Panc1 (cell line): ENCODE measurements around the gene TSC2. TPM values are rescaled to one million over a fixed set of nuclear protein-coding genes. Genes with fewer than 3 reads are reported as not detected.

Experiments
- ATAC-seq: fragments of 200-7000 bp; cut with Tn5 transposase; 2 replicates; pipeline ENCODE4 v1.9.1; 2020; ENCODE audit warnings: mild to moderate bottlenecking, moderate library complexity
- BruUV-seq: library from RNA; stranded (reverse); fragments of 400-500 nt; replicated peaks from 2 replicates; lab custom pipeline; 2021; lab: Mats Ljungman, UMichigan
- CTCF ChIA-PET: fragments of 300-600 bp; sonication (Branson Sonifier 250); formaldehyde crosslinking; loops from one replicate; lab custom pipeline; 2022; ENCODE audit warnings: antibody characterized with exemption; lab: Charles Lee
- POLR2A ChIA-PET: fragments of 300-600 bp; sonication (Branson Sonifier 250); formaldehyde crosslinking; loops from one replicate; lab custom pipeline; 2022; ENCODE audit warnings: antibody characterized with exemption; lab: Charles Lee
- DNase-seq: peaks from one replicate; pipeline ENCODE4 v3.0.0-alpha.2; 2010; ENCODE audit warnings: low read depth, low spot score
- H3K27ac ChIP-seq: 2 replicates; pipeline ENCODE4 v1.5.1; 2011; ENCODE audit warnings: mild to moderate bottlenecking, low read length, inconsistent platforms
- H3K27me3 ChIP-seq: fragments of 200-500 bp; sonication (Bioruptor generic); 2 replicates; pipeline ENCODE4 v1.6.0; 2014; ENCODE audit warnings: low read length, inconsistent platforms; ENCODE audit not compliant: control insufficient read depth, insufficient read depth
- H3K36me3 ChIP-seq: fragments of 200-500 bp; sonication (Bioruptor generic); 2 replicates; pipeline ENCODE4 v1.5.1; 2014; ENCODE audit warnings: inconsistent platforms, mild to moderate bottlenecking, low read length, moderate library complexity; ENCODE audit not compliant: control insufficient read depth, insufficient read depth
- H3K4me1 ChIP-seq: 2 replicates; pipeline ENCODE4 v1.5.1; 2011; ENCODE audit warnings: inconsistent platforms, mild to moderate bottlenecking, low read length, moderate library complexity; ENCODE audit not compliant: control insufficient read depth, insufficient read depth
- H3K4me3 ChIP-seq, 2 experiments: 2 replicates each; pipeline ENCODE4 v1.5.1; 2011 to 2012; ENCODE audit warnings: low read depth in 2 of 2, low read length in 2 of 2, mild to moderate bottlenecking in 2 of 2, inconsistent platforms in 1 of 2, moderate library complexity in 1 of 2
- H3K9me3 ChIP-seq: fragments of 200-500 bp; sonication (Bioruptor generic); 2 replicates; pipeline ENCODE4 v1.5.1; 2014; ENCODE audit warnings: low read depth, mild to moderate bottlenecking, inconsistent platforms, low read length, moderate library complexity; ENCODE audit not compliant: control insufficient read depth, insufficient read depth
- CTCF ChIP-seq: fragments of 450-650 bp; IDR thresholded peaks from 2 replicates; pipeline ENCODE4 v1.5.1; 2017; ENCODE audit warnings: mild to moderate bottlenecking
- POLR2AphosphoS5 ChIP-seq: IDR thresholded peaks from 2 replicates; pipeline ENCODE4 v1.6.1; 2012; ENCODE audit warnings: mild to moderate bottlenecking, low read depth, low read length, moderate library complexity
- REST ChIP-seq, 2 experiments: IDR thresholded peaks; 2 replicates each; pipeline ENCODE4 v1.6.1; 2011 to 2012; ENCODE audit warnings: low read depth in 2 of 2, control low read depth in 1 of 2, low read length in 1 of 2, mild to moderate bottlenecking in 1 of 2, moderate library complexity in 1 of 2; ENCODE audit not compliant: insufficient read depth in 1 of 2
- SIN3A ChIP-seq: IDR thresholded peaks from 2 replicates; pipeline ENCODE4 v1.6.1; 2012; ENCODE audit warnings: low read depth, mild to moderate bottlenecking, low read length, moderate library complexity, borderline replicate concordance; ENCODE audit not compliant: insufficient read depth
- TCF7L2 ChIP-seq: IDR thresholded peaks from 2 replicates; pipeline ENCODE4 v1.6.1; 2011; ENCODE audit warnings: mild to moderate bottlenecking, low read depth, low read length, inconsistent platforms
- in situ Hi-C: cut with HindIII; loops from 2 replicates; pipeline ENCODE4 v1.10.0; 2016; ENCODE audit warnings: low sequenced_read_pairs, low pct_unique_long_range_greater_than_20kb
- intact Hi-C: fragments of 100-400 bp; cut with micrococcal nuclease; formaldehyde crosslinking; loops from one replicate; pipeline ENCODE4 v1.10.0; 2022; ENCODE audit not compliant: unreplicated experiment
- total RNA-seq: library from RNA; stranded (reverse); gene quantifications from one replicate; pipeline ENCODE4 v1.2.1, GENCODE V29; 2021; ENCODE audit not compliant: unreplicated experiment

Gene TSC2
- total RNA-seq, 1 experiment from 2014 or later, result 115 TPM

GRCh38 chr16:2034696-2035430 lies 12.9 kb upstream of the TSC2 start:
- peak; percentile 0 for ATAC-seq
- ChIA-PET CTCF (no interaction called here), POLR2A (no interaction called here)
- H3K27ac ChIP-seq, result peak overlapping the region; percentile 91
- no peak overlapping the region for H3K4me3 ChIP-seq
- in situ Hi-C loops, result no loop called here
- no peaks in the 10 kb centered on the region for H3K9me3 ChIP-seq
- no TSS peak for BruUV-seq
- intact Hi-C loops, result no loop called here
- no peaks in the 10 kb centered on the region for H3K36me3 ChIP-seq
- H3K27me3 ChIP-seq, result no peaks in the 10 kb centered on the region
- TF ChIP-seq REST (IDR thresholded peaks at IDR 0.05; ENCODE audit: insufficient read depth in 1 of 2, low read depth in 2 of 2, low read length in 1 of 2), result no peak
- H3K4me1 ChIP-seq, result peaks cover 78% of the 10 kb centered on the region
- no peak for DNase-seq

GRCh38 chr16:2035431-2036199 lies 12.2 kb upstream of the TSC2 start:
- Histone ChIP-seq H3K36me3 (no peaks in the 10 kb centered on the region), H3K4me1 (peaks cover 78% of the 10 kb centered on the region), H3K4me3 (peak overlapping the region in 1 of 2 experiments; percentile 20; a peak in 1 of 4 replicates), H3K27me3 (no peaks in the 10 kb centered on the region), H3K9me3 (no peaks in the 10 kb centered on the region), H3K27ac (peak overlapping the region; percentile 91)
- TF ChIP-seq REST (IDR thresholded peaks at IDR 0.05; ENCODE audit: insufficient read depth in 1 of 2, low read depth in 2 of 2, low read length in 1 of 2), result no peak
- 0 out of 2 replicates have a peak, but pooled peaks have one; percentile 24 for TF ChIP-seq SIN3A
- no peak; the same call in 1 of the 2 replicates for TF ChIP-seq POLR2AphosphoS5
- TF ChIP-seq CTCF, result no peak
- TF ChIP-seq TCF7L2, result peak; percentile 74
- intact Hi-C loops, result no loop called here
- BruUV-seq, result no TSS peak
- ChIA-PET POLR2A (no interaction called here), CTCF (interaction anchor here (0.6 kb wide), 1 partner anchor 103 kb away, joined by 11 read pairs; no protein-coding TSS in a partner anchor)
- ATAC-seq (peak; percentile 57), DNase-seq (no peak)
- in situ Hi-C loops, result no loop called here
